HUDEP-2 (cell line): Measurements from ENCODE around the gene DNAJC3.

ENCODE experiments used
- DNase-seq, 76 experiments: peaks; one replicate each; lab custom pipeline; 2025; ENCODE audit not compliant: unreplicated experiment in 76 of 76; lab: John Stamatoyannopoulos, UW

The DNAJC3 gene

DNA sequence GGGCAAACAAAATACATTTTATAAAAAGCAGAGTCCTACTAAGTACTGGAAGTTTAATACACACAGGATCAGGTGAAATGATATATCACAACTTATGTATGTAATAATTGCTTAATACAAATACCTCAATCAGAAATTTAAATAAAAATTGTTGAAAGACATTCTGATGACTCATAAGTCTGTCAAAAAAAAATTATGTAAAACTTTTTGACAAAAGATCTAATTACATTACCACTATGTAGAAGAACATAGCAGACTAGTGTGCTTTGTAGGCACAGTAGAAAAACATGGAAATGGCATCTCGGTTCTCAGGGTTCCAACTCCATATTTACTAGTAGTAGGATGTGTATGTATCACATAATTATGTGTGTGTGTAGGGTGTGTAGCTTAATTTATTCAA lies 156.2 kb downstream of the DNAJC3 start:
- no peak for DNase-seq

DNA sequence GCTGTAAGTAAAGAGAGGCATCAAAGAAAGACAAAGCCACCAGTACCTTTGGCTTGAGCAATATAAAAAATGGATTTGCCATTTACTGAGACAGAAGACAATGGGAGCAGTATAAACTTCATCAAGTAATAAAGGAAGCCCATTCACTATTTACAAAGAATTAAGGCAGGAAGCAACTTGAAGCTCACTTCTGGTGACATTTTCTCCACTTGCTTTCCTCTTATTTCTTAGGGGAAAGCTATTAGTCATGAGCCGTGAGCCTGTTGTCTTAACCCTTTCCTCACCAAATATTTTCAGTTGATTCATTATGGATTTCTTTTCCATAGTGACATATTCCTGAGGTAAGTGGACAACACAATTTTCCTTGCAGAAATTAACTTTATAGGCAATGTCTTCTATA lies 156.8 kb downstream of the DNAJC3 start:
- no peak for DNase-seq

DNA sequence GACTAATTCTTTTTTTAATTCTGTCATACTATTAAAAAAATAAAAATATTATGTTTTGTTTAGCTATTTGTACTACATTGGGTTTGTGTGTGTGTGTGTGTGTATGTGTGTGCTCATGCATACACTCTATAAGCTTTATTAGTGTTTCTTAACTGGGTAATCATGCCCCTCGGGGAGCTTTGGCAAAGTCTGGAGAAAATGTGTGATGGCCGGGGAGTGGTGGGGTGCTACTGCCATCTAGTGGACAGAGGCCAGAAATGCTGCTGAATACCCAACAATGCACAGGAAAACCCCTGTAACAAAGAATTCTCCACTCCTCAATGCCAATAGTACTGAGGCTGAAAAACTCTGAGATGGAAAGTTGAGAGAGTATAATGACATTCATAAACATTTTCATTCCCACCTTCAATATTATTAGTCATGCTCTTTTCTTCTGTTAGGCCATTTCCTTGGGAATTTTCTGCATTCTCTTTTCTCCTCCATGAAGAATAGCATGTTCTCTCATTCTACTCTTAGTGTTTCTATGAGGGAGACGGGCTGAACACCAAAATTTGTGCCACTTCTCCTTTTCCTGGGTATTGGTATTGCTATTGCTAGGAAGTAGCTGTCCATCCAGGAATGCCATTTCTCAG lies 157.3 kb downstream of the DNAJC3 start:
- DNase-seq = peak in 64 of 76 experiments; percentile 0 to 69 (median 29)

DNA sequence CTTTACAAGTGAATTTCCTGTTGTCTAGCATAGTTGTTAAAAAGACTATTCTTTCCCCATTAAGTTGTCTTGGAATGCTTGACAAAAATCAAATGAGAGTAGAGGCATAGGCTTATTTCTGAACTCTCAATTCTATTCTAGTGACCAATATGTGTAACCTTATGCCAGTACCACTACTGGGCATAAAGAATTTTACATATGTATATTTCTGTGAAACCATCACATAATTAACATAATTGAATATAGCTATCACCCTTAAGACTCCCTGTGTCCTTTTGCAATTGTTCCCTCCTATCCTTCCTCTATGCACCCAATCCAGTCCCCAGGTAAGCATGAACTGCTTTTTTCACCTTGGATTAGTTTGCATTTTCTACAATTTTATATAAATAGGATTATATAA lies 165.0 kb downstream of the DNAJC3 start:
- DNase-seq = no peak

DNA sequence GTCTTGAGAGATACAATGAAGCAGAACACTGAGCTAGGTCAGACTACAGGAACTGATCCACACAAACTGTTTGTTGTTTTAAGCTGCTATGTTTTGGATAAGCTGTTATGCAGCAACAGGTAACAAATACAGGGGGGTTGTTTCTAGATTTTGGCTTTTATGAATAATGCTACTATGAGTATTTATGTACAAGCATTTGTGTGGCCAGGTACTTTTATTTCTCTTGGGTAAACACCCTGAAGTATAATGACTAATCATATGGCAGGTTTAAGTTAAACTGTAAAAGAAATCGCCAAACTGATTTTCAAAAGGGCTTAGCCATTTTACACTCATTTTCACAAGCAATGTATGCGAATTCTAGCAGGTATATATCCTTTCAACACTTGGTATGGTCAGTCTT lies 166.0 kb downstream of the DNAJC3 start:
- no peak for DNase-seq
